Hematopoietic multipotent progenitor cell treated with erythropoietin and hydrocortisone succinate and interleukin-3 and kit ligand, for 8 days (in vitro differentiated cells): ENCODE results near the gene CALY.

Experiments
- DNase-seq: peaks from one replicate; pipeline ENCODE4 v3.0.0-alpha.2; 2015

The CALY gene

GRCh38 chr10:133366130-133366478 lies 29.4 kb upstream of the CALY start:
- no peak for DNase-seq

- DNase-seq, result no peak
Measured at GRCh38 chr10:133365461-133366129, 28.9 kb upstream of the CALY start.

GRCh38 chr10:133364645-133365431 lies 28.1 kb upstream of the CALY start:
- DNase-seq, result no peak

- no peak for DNase-seq
Measured at GRCh38 chr10:133362846-133363245, 26.1 kb upstream of the CALY start.

- no peak for DNase-seq
Measured at GRCh38 chr10:133361773-133362441, 25.2 kb upstream of the CALY start.

- DNase-seq, result no peak
Measured at GRCh38 chr10:133361227-133361626, 24.5 kb upstream of the CALY start.

GRCh38 chr10:133359972-133360610 lies 23.4 kb upstream of the CALY start:
- DNase-seq, result peak; percentile 54

GRCh38 chr10:133359554-133359971 lies 22.9 kb upstream of the CALY start:
- peak; percentile 71 for DNase-seq

- no peak for DNase-seq
Measured at GRCh38 chr10:133358925-133359310, 22.2 kb upstream of the CALY start.

GRCh38 chr10:133358162-133358924 lies 21.6 kb upstream of the CALY start:
- DNase-seq, result no peak

GRCh38 chr10:133357285-133358161 lies 20.8 kb upstream of the CALY start, which contains the start of gene FUOM:
Gene FUOM (minus strand): TSS chr10:133358019. CDS start chr10:133358007, 12 bp downstream.
- peak; percentile 32 for DNase-seq

- DNase-seq, result no peak
Measured at GRCh38 chr10:133356549-133357284, 20.0 kb upstream of the CALY start.

GRCh38 chr10:133355991-133356390 lies 19.3 kb upstream of the CALY start:
- no peak for DNase-seq

- DNase-seq, result no peak
Measured at GRCh38 chr10:133355266-133355665, 18.6 kb upstream of the CALY start.

- DNase-seq, result no peak
Measured at GRCh38 chr10:133354672-133355240, 18.1 kb upstream of the CALY start.

- DNase-seq, result no peak
Measured at GRCh38 chr10:133353988-133354605, 17.4 kb upstream of the CALY start.

GRCh38 chr10:133353202-133353959 lies 16.7 kb upstream of the CALY start:
- DNase-seq, result no peak

GRCh38 chr10:133351408-133352318 lies 15.0 kb upstream of the CALY start:
- DNase-seq, result no peak
